ENCODE data around the gene MAN1A1.
"Not testable (repeated sequence)": the region's sequence is repeated elsewhere in the genome, so short reads cannot be mapped to it uniquely, and the experiment has no call there.

Gene MAN1A1

GRCh38 chr6:119306396-119306968, 43.1 kb downstream of the MAN1A1 start:
- no peak for DNase-seq (ENCODE audit: low read depth in 1 of 2, low spot score in 1 of 2)

GRCh38 chr6:119303164-119303887, 46.2 kb downstream of the MAN1A1 start:
- no peak for DNase-seq (ENCODE audit: low read depth in 1 of 2, low spot score in 1 of 2)

GRCh38 chr6:119301429-119301828, 48.1 kb downstream of the MAN1A1 start:
- no peak for DNase-seq (ENCODE audit: low read depth in 1 of 2, low spot score in 1 of 2)

GRCh38 chr6:119299694-119300093, 49.9 kb downstream of the MAN1A1 start:
- DNase-seq (ENCODE audit: low read depth in 1 of 2, low spot score in 1 of 2): no peak

DNA sequence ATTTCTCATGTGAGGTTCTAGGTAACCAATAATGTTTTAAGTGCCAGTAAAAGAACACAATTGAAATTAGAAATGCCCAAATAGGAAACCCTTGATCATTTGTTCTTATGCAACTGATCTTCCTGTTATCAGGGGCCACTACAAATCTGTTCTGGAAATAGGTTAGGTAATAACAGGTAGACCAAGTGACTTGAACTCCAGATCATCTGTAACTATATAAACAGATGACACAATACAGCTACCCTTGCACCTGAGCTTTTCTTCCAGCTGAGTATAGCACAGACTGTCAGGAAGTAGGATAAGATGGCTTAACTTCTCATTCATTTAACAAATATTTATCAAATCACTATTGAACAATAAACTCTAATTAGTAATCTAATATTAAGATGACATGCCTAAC, 52.5 kb downstream of the MAN1A1 start:
- no peak for DNase-seq (ENCODE audit: low read depth in 1 of 2, low spot score in 1 of 2)

DNA sequence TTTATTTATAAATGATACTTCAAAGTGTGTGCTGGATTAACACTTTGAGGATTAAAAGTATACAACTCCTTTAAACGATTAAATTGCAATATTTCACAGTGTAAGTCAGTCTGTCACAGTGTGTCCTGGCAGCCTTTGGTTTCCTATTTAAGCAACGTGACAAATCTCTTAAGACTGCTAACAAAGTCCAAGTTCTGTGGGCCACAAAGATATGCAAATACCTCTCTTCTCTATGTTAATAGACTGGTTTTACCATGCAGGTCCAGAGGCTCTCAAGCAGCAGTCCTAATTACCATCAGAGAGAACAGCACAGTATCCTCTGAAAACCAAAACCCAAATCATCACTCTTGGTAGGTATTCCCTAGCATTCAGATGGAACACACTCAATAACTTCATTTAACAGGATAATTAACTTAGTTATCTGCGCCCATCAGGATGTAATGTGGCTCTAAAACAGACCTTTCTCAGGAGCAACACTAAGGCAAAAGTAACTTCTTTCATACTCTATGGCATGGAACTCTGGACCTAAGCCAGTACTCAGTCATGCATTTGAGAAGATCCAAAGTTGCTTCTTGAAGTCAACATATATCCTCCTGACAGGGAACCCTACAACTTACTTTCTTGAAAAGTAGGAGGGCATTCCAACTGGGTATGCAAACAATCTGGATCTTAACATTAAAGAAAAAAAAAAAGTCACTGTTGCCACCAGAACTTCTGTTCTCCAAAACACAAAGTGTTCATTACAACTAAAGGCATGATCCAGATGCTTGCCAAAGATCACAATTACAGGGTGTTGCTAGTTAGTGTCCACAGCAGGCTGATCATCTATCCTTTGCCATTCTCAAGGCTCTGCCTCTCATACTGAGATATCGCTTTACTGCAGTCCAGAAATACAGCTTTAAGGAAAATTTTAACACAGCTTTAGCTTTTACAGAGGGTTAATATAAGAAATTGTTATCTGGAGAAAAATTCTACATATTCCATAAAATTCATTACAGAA, 53.2 kb downstream of the MAN1A1 start:
- no peak for DNase-seq (ENCODE audit: low read depth in 1 of 2, low spot score in 1 of 2)

DNA sequence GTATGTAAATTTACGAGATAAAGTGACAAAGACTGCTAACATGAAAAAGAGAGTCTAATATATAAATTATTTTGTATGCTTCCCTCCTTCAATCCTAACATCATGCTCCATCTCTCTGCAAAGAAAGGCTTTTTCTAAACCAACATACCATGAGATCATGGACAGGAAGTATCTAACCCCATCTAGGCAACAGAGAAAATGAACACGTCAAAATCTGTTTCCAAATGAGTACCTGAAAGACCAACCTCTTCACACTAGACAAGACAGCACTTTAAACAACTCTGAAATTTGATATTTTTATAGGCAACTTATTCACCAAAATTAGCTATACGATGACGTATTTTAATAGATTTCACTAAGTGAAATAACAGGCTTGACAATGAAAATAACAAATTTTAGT, 54.6 kb downstream of the MAN1A1 start:
- DNase-seq (ENCODE audit: low read depth in 1 of 2, low spot score in 1 of 2): no peak

DNA sequence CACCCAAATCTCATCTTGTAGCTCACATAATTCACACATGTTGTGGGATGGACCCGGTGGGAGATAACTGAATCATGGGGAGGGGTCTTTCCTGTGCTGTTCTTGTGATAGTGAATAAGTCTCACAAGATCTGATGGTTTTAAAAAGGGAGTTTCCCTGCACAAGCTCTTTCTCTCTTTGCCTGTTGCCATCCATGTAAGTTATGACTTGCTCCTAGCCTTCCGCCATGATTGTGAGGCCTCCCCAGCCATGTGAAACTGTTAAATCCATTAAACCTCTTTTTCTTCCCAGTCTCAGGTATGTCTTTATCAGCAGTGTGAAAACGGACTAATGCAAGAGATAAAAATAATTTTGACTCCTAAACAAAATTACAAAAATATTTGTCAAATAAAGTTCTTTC, 58.5 kb downstream of the MAN1A1 start:
- not testable (repeated sequence) for DNase-seq (ENCODE audit: low read depth in 1 of 2, low spot score in 1 of 2)

- DNase-seq (ENCODE audit: low read depth in 1 of 2, low spot score in 1 of 2): no peak
These were observed 59.3 kb downstream of the MAN1A1 start for GRCh38 chr6:119290306-119290705.

GRCh38 chr6:119289651-119290050, 59.9 kb downstream of the MAN1A1 start:
- no peak for DNase-seq (ENCODE audit: low read depth in 1 of 2, low spot score in 1 of 2)

DNA sequence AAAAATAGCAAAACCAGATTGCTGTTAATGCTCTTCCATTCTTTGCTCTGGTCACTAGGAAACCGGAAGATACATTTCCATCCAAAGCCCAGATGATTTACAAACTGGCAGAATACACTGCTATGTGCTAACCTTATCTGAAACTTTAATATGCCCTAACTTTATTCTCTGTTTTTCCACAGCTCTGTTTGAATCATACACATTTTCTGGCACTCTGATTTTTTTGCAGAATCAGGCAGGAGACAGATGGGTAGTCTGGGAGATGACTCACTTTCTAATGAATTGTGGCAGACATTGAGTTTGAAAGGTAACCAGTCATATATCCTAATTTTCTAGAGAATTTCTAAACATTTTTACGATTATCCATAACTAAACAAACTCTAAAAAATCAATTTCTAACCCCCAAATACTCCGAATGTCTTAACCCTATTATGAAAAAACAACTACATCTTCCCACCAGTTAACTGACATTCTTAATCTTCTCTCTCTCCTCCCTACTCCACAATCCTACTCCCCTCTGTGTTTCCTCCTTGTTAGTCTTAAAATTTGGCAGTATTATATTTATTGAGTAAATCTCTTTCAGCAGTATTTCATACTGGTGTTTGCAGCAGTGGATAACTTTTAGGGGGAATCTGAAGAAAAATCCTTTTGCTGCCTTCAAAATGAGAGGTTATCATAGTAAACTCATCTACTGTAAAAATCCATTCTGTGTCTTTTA, 63.5 kb downstream of the MAN1A1 start:
- DNase-seq (ENCODE audit: low read depth in 1 of 2, low spot score in 1 of 2): no peak

- DNase-seq (ENCODE audit: low read depth in 1 of 2, low spot score in 1 of 2): no peak
These were observed 64.6 kb downstream of the MAN1A1 start for GRCh38 chr6:119284861-119285521.

DNA sequence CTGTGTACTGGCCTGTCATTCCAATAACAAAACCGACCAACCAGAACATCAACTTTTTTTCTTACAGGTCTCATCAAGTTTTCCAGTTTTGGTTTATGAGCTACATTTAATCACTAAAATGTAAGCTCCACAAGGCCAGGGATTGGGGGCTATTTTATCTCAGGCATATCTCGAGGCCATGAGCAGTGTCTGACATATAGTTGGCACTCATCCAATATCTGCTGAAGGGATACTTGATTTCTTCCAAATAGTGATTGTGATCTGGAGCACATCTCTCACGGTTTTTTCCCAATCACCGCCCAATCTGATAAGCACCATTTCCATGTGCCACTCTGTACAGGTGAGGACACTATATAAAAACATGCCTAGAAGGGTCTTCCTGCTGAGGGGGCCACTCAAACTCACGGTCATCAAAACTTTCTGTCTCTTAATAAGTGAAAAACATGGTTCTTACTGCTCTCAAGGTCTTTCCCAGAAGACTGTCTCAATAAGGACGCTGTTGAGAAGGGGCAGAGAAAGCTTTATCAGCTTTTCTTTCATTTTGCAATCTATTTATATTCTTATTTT, 65.5 kb downstream of the MAN1A1 start:
- DNase-seq (ENCODE audit: low read depth in 1 of 2, low spot score in 1 of 2): no peak

DNA sequence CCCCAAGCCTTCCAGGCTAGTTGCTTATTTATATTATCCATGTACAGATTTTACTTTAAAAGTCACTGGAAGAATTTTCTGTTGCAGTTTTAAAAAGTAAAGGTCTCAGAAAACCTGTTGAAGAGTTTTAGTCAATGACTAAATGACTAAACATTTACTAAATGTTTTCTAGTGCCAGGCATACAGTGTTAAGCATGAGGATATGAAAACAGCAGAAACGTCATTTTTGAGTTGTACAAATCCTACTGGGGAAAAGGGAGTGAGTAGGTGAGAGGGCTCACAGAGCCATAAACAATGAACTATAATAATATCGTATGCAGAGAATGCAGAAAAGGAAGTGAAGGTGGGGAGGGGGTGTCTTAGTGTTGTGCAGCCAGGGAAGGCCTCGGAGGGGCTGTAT, 66.3 kb downstream of the MAN1A1 start:
- no peak for DNase-seq (ENCODE audit: low read depth in 1 of 2, low spot score in 1 of 2)

- DNase-seq (ENCODE audit: low read depth in 1 of 2, low spot score in 1 of 2): no peak
These were observed 68.9 kb downstream of the MAN1A1 start for GRCh38 chr6:119280668-119281067.

DNA sequence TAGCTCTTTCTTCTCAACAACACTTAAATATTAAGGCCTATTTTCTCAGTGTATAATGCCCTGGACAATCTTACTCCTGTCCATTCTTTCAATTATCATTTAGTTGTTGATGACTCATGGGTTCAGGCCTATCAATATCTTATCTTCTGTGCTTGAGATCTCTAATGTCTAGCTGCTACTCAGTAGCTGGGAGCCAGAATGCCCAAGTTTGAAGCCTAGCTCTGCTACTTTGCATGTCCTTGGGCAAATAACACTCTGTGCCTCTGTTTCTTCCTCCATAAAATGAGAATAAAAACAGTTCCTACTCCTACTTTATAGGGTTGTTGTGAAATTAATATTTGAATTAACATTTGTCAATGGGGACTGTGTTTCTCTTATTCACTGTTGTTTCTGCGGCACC, 69.5 kb downstream of the MAN1A1 start:
- no peak for DNase-seq (ENCODE audit: low read depth in 1 of 2, low spot score in 1 of 2)

DNA sequence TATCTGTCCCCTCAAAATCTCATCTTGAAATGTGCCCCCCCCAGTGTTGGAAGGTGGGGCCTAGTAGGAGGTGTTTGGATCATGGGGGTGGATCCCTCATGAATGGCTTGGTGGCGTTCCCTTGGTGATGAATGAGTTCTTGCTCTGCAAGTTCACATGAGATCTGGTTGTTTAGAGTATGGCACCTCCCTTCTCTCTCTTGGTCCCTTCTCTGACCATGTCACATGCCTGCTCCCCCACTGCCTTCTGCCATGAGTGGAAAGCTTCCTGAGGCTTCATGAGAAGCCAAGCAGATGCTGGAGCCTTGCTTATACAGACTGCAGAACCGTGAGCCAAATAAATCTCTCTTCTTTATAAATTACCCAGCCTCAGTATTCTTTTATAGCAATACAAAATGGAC, 70.9 kb downstream of the MAN1A1 start:
- DNase-seq (ENCODE audit: low read depth in 1 of 2, low spot score in 1 of 2): no peak

GRCh38 chr6:119277052-119277451, 72.5 kb downstream of the MAN1A1 start:
- DNase-seq (ENCODE audit: low read depth in 1 of 2, low spot score in 1 of 2): no peak

DNA sequence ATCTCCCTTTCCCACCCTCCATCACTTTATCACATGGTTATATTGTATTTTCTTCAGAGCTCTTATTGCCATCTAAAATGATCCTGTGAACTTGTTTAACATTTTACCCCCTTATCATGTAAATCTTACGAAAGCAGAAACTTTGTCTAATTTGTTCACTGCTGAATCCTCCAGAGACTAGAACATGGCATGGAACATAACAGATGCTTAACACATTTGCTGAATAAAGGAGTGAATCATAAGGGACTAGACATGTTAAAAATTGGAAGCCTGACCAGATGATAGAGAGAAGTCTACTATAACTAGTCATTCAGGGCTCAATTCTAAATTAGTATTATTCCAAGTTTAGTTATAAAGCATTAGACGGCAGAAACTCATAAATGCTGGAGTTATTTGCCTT, 73.3 kb downstream of the MAN1A1 start:
- no peak for DNase-seq (ENCODE audit: low read depth in 1 of 2, low spot score in 1 of 2)

DNA sequence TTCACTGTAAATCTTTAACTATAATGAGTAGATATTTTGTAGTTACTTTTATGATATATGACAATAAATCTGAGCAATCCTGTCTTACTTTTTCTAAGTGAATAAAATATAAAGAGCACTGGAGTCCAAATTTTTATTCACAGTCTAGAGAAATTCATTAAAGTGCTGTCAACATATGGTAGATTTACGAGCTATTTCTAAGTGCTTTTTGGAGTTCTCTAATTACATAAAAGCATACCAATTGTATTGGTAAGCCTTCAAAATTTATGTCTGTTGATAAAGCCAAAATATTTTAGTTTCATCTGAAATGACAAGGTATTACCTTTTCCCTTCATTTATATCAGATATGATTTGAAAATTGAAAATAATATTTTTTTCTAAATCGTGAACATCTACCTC, 75.4 kb downstream of the MAN1A1 start:
- no peak for DNase-seq (ENCODE audit: low read depth in 1 of 2, low spot score in 1 of 2)
